IMR-90 (cell line): ENCODE measurements around the gene EXOSC1. TPM values are rescaled to one million over a fixed set of nuclear protein-coding genes. Genes with fewer than 3 reads are reported as not detected.

Experiments
- ATAC-seq: fragments of 200-7000 bp; cut with Tn5 transposase; 2 replicates; pipeline ENCODE4 v1.9.1; 2020; ENCODE audit warnings: low read depth, mild to moderate bottlenecking, moderate library complexity
- BruUV-seq: library from RNA; stranded (reverse); fragments of 400-500 nt; replicated peaks from 2 replicates; lab custom pipeline; 2021; lab: Mats Ljungman, UMichigan
- CTCF ChIA-PET: fragments of 300-600 bp; formaldehyde crosslinking; extraction: SDS; loops from one replicate; lab custom pipeline; 2021; ENCODE audit warnings: antibody characterized with exemption; lab: Yijun Ruan, JAX
- POLR2A ChIA-PET: fragments of 300-600 bp; sonication (Branson Sonifier 250); formaldehyde crosslinking; loops from one replicate; lab custom pipeline; 2022; ENCODE audit warnings: antibody characterized with exemption; ENCODE audit not compliant: unreplicated experiment; lab: Charles Lee
- DNase-seq: peaks from one replicate; pipeline ENCODE4 v3.0.0; 2013
- H2AFZ ChIP-seq: replicated peaks from 2 replicates; pipeline ENCODE3; 2013; ENCODE audit warnings: low read length, mild to moderate bottlenecking; ENCODE audit not compliant: poor library complexity
- H2AK5ac ChIP-seq: 2 replicates; pipeline ENCODE4 v1.6.1; 2013; ENCODE audit warnings: low read depth, low read length, inconsistent platforms
- H2AK9ac ChIP-seq: replicated peaks from 2 replicates; pipeline ENCODE3; 2013; ENCODE audit warnings: mild to moderate bottlenecking, low read depth, low read length, moderate library complexity; ENCODE audit not compliant: poor library complexity
- H2BK120ac ChIP-seq: 2 replicates; pipeline ENCODE4 v1.6.1; 2013; ENCODE audit warnings: low read depth, low read length, inconsistent platforms
- H2BK15ac ChIP-seq: 3 replicates; pipeline ENCODE4 v1.6.1; 2013; ENCODE audit warnings: low read depth, low read length, inconsistent platforms
- H2BK20ac ChIP-seq: 2 replicates; pipeline ENCODE4 v1.6.1; 2013; ENCODE audit warnings: low read depth, mild to moderate bottlenecking, inconsistent platforms, low read length, moderate library complexity
- H2BK5ac ChIP-seq: 2 replicates; pipeline ENCODE4 v1.6.1; 2013; ENCODE audit warnings: mild to moderate bottlenecking, low read depth, low read length, inconsistent platforms; ENCODE audit not compliant: poor library complexity, severe bottlenecking
- H3K14ac ChIP-seq: replicated peaks from 2 replicates; pipeline ENCODE4 v1.6.1; 2013; ENCODE audit warnings: low read depth, low read length, inconsistent platforms
- H3K18ac ChIP-seq: 2 replicates; pipeline ENCODE4 v1.6.1; 2013; ENCODE audit warnings: low read depth, low read length, control low read depth
- H3K23ac ChIP-seq: 2 replicates; pipeline ENCODE4 v1.6.1; 2013; ENCODE audit warnings: low read depth, low read length, inconsistent platforms
- H3K27ac ChIP-seq: 2 replicates; pipeline ENCODE4 v1.5.1; 2013; ENCODE audit warnings: mild to moderate bottlenecking, control low read depth, low read length; ENCODE audit not compliant: insufficient read depth
- H3K27me3 ChIP-seq: 2 replicates; pipeline ENCODE4 v1.6.1; 2013; ENCODE audit warnings: low read length; ENCODE audit not compliant: control insufficient read depth, insufficient read depth
- H3K36me3 ChIP-seq: 2 replicates; pipeline ENCODE4 v1.6.1; 2013; ENCODE audit warnings: low read length, mixed read lengths; ENCODE audit not compliant: control insufficient read depth, insufficient read depth
- H3K4ac ChIP-seq: 2 replicates; pipeline ENCODE4 v1.6.1; 2013; ENCODE audit warnings: low read depth, low read length, inconsistent platforms
- H3K4me1 ChIP-seq: 2 replicates; pipeline ENCODE4 v1.6.1; 2013; ENCODE audit warnings: low read length, mixed read lengths; ENCODE audit not compliant: control insufficient read depth, insufficient read depth
- H3K4me2 ChIP-seq: 2 replicates; pipeline ENCODE4 v1.6.1; 2013; ENCODE audit warnings: low read depth, mild to moderate bottlenecking, control low read depth, low read length, moderate library complexity
- H3K4me3 ChIP-seq: 2 replicates; pipeline ENCODE4 v1.5.1; 2013; ENCODE audit warnings: low read depth, mild to moderate bottlenecking, control low read depth, low read length, moderate library complexity; ENCODE audit not compliant: insufficient read depth
- H3K56ac ChIP-seq: 2 replicates; pipeline ENCODE4 v1.6.1; 2013; ENCODE audit warnings: low read length, inconsistent platforms; ENCODE audit not compliant: insufficient read depth; ENCODE audit errors: extremely low read depth
- H3K79me1 ChIP-seq, 2 experiments: 2 replicates each; pipeline ENCODE4 v1.6.1; 2013; ENCODE audit warnings: low read length in 2 of 2, inconsistent platforms in 1 of 2, low read depth in 1 of 2
- H3K9ac ChIP-seq: 2 replicates; pipeline ENCODE4 v1.6.1; 2013; ENCODE audit warnings: low read depth, low read length, control low read depth
- H3K9me1 ChIP-seq: 2 replicates; pipeline ENCODE4 v1.6.1; 2013; ENCODE audit warnings: low read length, inconsistent platforms; ENCODE audit not compliant: insufficient read depth
- H3K9me3 ChIP-seq: 2 replicates; pipeline ENCODE4 v1.6.1; 2013; ENCODE audit warnings: low read length; ENCODE audit not compliant: control insufficient read depth, insufficient read depth
- H4K20me1 ChIP-seq: 2 replicates; pipeline ENCODE4 v1.6.1; 2013; ENCODE audit warnings: low read length, inconsistent platforms; ENCODE audit not compliant: insufficient read depth
- H4K5ac ChIP-seq: 2 replicates; pipeline ENCODE4 v1.6.1; 2013; ENCODE audit warnings: mild to moderate bottlenecking, low read depth, low read length, control low read depth
- H4K8ac ChIP-seq, 2 experiments: 2 replicates each; pipeline ENCODE4 v1.6.1; 2013; ENCODE audit warnings: low read depth in 2 of 2, low read length in 2 of 2, control low read depth in 1 of 2, inconsistent platforms in 1 of 2
- H4K91ac ChIP-seq: 2 replicates; pipeline ENCODE4 v1.6.1; 2013; ENCODE audit warnings: low read depth, low read length, inconsistent platforms; ENCODE audit not compliant: insufficient read depth
- BHLHE40 ChIP-seq: fragments of 150-350 bp; IDR thresholded peaks from 2 replicates; pipeline ENCODE4 v1.6.1; 2016; ENCODE audit warnings: mild to moderate bottlenecking, low read depth, low read length
- CEBPB ChIP-seq: IDR thresholded peaks from 2 replicates; pipeline ENCODE4 v1.6.1; 2012; ENCODE audit warnings: low read depth, low read length, improper control_type of control experiment
- CHD1 ChIP-seq: IDR thresholded peaks from 2 replicates; pipeline ENCODE4 v1.6.1; 2012; ENCODE audit warnings: low read depth, low read length, improper control_type of control experiment
- CTCF ChIP-seq: conservative IDR thresholded peaks from 2 replicates; pipeline ENCODE4 v1.5.1; 2012; ENCODE audit warnings: mild to moderate bottlenecking, low read depth, low read length, improper control_type of control experiment
- ELK1 ChIP-seq: fragments of 150-350 bp; IDR thresholded peaks from 2 replicates; pipeline ENCODE4 v1.6.1; 2016; ENCODE audit warnings: low read depth, mild to moderate bottlenecking, low read length, moderate library complexity, borderline replicate concordance
- FOS ChIP-seq: fragments of 150-350 bp; IDR thresholded peaks from 2 replicates; pipeline ENCODE4 v1.6.1; 2016; ENCODE audit warnings: low read depth, low read length
- MAFK ChIP-seq: IDR thresholded peaks from 2 replicates; pipeline ENCODE4 v1.6.1; 2012; ENCODE audit warnings: low read depth, low read length, improper control_type of control experiment
- MAZ ChIP-seq: IDR thresholded peaks from 2 replicates; pipeline ENCODE4 v1.6.1; 2012; ENCODE audit warnings: low read depth, mild to moderate bottlenecking, low read length, improper control_type of control experiment, moderate library complexity, borderline replicate concordance
- MXI1 ChIP-seq: IDR thresholded peaks from 2 replicates; pipeline ENCODE4 v1.6.1; 2012; ENCODE audit warnings: low read depth, mild to moderate bottlenecking, low read length, moderate library complexity, borderline replicate concordance
- NFE2L2 ChIP-seq: fragments of 150-350 bp; IDR thresholded peaks from 2 replicates; pipeline ENCODE4 v1.6.1; 2016; ENCODE audit warnings: low read depth, mild to moderate bottlenecking, low read length
- POLR2A ChIP-seq: IDR thresholded peaks from 2 replicates; pipeline ENCODE4 v1.6.1; 2012; ENCODE audit warnings: mild to moderate bottlenecking, low read depth, low read length
- RAD21 ChIP-seq: IDR thresholded peaks from 2 replicates; pipeline ENCODE4 v1.6.1; 2012; ENCODE audit warnings: low read length, improper control_type of control experiment
- RCOR1 ChIP-seq: IDR thresholded peaks from 2 replicates; pipeline ENCODE4 v1.6.1; 2012; ENCODE audit warnings: mild to moderate bottlenecking, low read length, improper control_type of control experiment; ENCODE audit not compliant: insufficient replicate concordance
- RFX5 ChIP-seq: IDR thresholded peaks from 2 replicates; pipeline ENCODE4 v1.8.0; 2012; ENCODE audit warnings: low read depth, mild to moderate bottlenecking, low read length, moderate library complexity
- SMC3 ChIP-seq: fragments of 150-350 bp; IDR thresholded peaks from 2 replicates; pipeline ENCODE4 v1.6.1; 2016; ENCODE audit warnings: low read depth, mild to moderate bottlenecking, antibody characterized with exemption, low read length, moderate library complexity
- USF2 ChIP-seq: fragments of 150-350 bp; IDR thresholded peaks from 2 replicates; pipeline ENCODE4 v1.6.1; 2017; ENCODE audit warnings: mild to moderate bottlenecking, antibody characterized with exemption, low read length, low read depth
- WGBS, 2 experiments: methylation state at CpG; one replicate each; pipeline versions ENCODE4 v1.1.5 to v1.1.7; 2013; ENCODE audit warnings: missing lambda C conversion rate in 2 of 2; ENCODE audit not compliant: insufficient read length in 1 of 2; ENCODE audit errors: extremely low coverage in 2 of 2; 5-methylcytosine and 5-hydroxymethylcytosine counted together
- dilution Hi-C: fragments of 300-500 bp; cut with HindIII; formaldehyde crosslinking; loops from one replicate; pipeline ENCODE4 v1.14.3; 2018; ENCODE audit warnings: low sequenced_read_pairs; ENCODE audit not compliant: unreplicated experiment
- in situ Hi-C: fragments of 300-500 bp; cut with MboI; formaldehyde crosslinking; loops from 3 replicates; pipeline ENCODE4 v1.14.3; 2019; ENCODE audit warnings: low sequenced_read_pairs, inconsistent platforms, mixed read lengths
- intact Hi-C: fragments of 100-400 bp; cut with micrococcal nuclease; formaldehyde crosslinking; loops from 2 replicates; pipeline ENCODE4 v1.10.0; 2022
- polyA plus RNA-seq, 3 experiments: library from polyadenylated mRNA; depleted of rRNA; stranded (reverse); fragments of >200 nt; gene quantifications; 2 replicates each; pipeline ENCODE4 v1.2.3, GENCODE V29; 2012; ENCODE audit warnings: low replicate concordance in 1 of 3
- total RNA-seq: library from RNA; depleted of rRNA; stranded (reverse); fragments of >200 nt; gene quantifications from 2 replicates; pipeline ENCODE4 v1.2.3, GENCODE V29; 2012

EXOSC1 gene
- total and polyA plus RNA-seq, 2 of the 4 experiments (the other 2 are of a cell fraction): 49.7 to 51.6 TPM

GRCh38 chr10:97452352-97452751 lies 6.5 kb upstream of the EXOSC1 start:
- 100% methylated on average over 1 of the region's 6 CpGs; no CpG with 5 or more reads in 1 of the 2 experiments for WGBS, 2 experiments
- no peak overlapping the region for H4K5ac ChIP-seq
- no peak overlapping the region for H4K8ac ChIP-seq
- peaks cover 48% of the 10 kb centered on the region for H4K20me1 ChIP-seq
- H2AFZ ChIP-seq: no peak overlapping the region
- H3K36me3 ChIP-seq: peaks cover 56% of the 10 kb centered on the region
- H3K27me3 ChIP-seq: no peaks in the 10 kb centered on the region
- H3K79me1 ChIP-seq: peaks cover 50 to 87% of the 10 kb centered on the region in 2 experiments
- no peak overlapping the region for H3K18ac ChIP-seq
- no peak overlapping the region for H2BK20ac ChIP-seq
- in situ Hi-C loops (no loop called here), dilution Hi-C loops (no loop called here), intact Hi-C loops (no loop called here)
- no peak for TF ChIP-seq ELK1
- TF ChIP-seq RAD21: no peak
- TF ChIP-seq CTCF: no peak
- TF ChIP-seq MXI1: no peak
- TF ChIP-seq SMC3: no peak
- TF ChIP-seq NFE2L2: no peak
- no peak for TF ChIP-seq USF2
- TF ChIP-seq MAZ: no peak
- no peak for TF ChIP-seq MAFK
- no peak for TF ChIP-seq CEBPB
- TF ChIP-seq RFX5: no peak
- no peak for TF ChIP-seq RCOR1
- no peak for TF ChIP-seq BHLHE40
- TF ChIP-seq FOS: no peak
- TF ChIP-seq POLR2A: no peak
- TF ChIP-seq CHD1: no peak
- H3K9ac ChIP-seq: no peak overlapping the region
- H4K91ac ChIP-seq: no peak overlapping the region
- ATAC-seq (no peak), DNase-seq (no peak)
- no peak overlapping the region for H3K56ac ChIP-seq
- H3K27ac ChIP-seq: no peak overlapping the region
- no peaks in the 10 kb centered on the region for H3K9me3 ChIP-seq
- H3K4me1 ChIP-seq: peaks cover 2% of the 10 kb centered on the region; the same call in 1 of the 2 replicates
- no peak overlapping the region for H3K14ac ChIP-seq
- no peak overlapping the region for H2BK15ac ChIP-seq
- H2AK9ac ChIP-seq: no peak overlapping the region
- no TSS peak for BruUV-seq
- H2BK5ac ChIP-seq: no peak overlapping the region
- POLR2A ChIA-PET: no interaction called here
- H3K9me1 ChIP-seq: peaks cover 19% of the 10 kb centered on the region
- no peak overlapping the region for H3K4me2 ChIP-seq
- no peak overlapping the region for H3K4me3 ChIP-seq
- no peak overlapping the region for H2BK120ac ChIP-seq
- H2AK5ac ChIP-seq: no peak overlapping the region
- CTCF ChIA-PET: no interaction called here
- no peak overlapping the region for H3K4ac ChIP-seq
- no peak overlapping the region for H3K23ac ChIP-seq
